Stimulated activated CD4-positive, alpha-beta T cell treated with anti-CD3 and anti-CD28 coated beads, Interleukin-4, amount 100 ng/mL, for 4 hours (primary cell): Measurements from ENCODE around the gene SPRED1.

Experiments used
- DNase-seq, 2 experiments: peaks; one replicate each; pipeline ENCODE4 v3.0.0-alpha.2; 2020

SPRED1 gene

GRCh38 chr15:38285456-38285855 is 32.8 kb downstream of the SPRED1 start:
- no peak for DNase-seq

GRCh38 chr15:38294126-38294525 is 41.5 kb downstream of the SPRED1 start:
- no peak for DNase-seq

GRCh38 chr15:38297623-38298388 is 45.2 kb downstream of the SPRED1 start:
- no peak for DNase-seq

- DNase-seq: no peak
Measured at GRCh38 chr15:38299216-38299615, 46.6 kb downstream of the SPRED1 start.

GRCh38 chr15:38300395-38300794 is 47.8 kb downstream of the SPRED1 start:
- DNase-seq: no peak

GRCh38 chr15:38304481-38304880 is 51.8 kb downstream of the SPRED1 start:
- DNase-seq: no peak

GRCh38 chr15:38307251-38307650 is 54.6 kb downstream of the SPRED1 start:
- DNase-seq: no peak

GRCh38 chr15:38307861-38308641 is 55.4 kb downstream of the SPRED1 start:
- no peak for DNase-seq

- DNase-seq: no peak
Measured at GRCh38 chr15:38308797-38309196, 56.2 kb downstream of the SPRED1 start.

GRCh38 chr15:38312190-38312589 is 59.6 kb downstream of the SPRED1 start:
- no peak for DNase-seq

GRCh38 chr15:38316311-38316710 is 63.7 kb downstream of the SPRED1 start:
- DNase-seq: no peak

GRCh38 chr15:38320181-38320580 is 67.5 kb downstream of the SPRED1 start:
- DNase-seq: no peak

- DNase-seq: no peak
Measured at GRCh38 chr15:38320866-38321265, 68.2 kb downstream of the SPRED1 start.

GRCh38 chr15:38323895-38324294 is 71.3 kb downstream of the SPRED1 start:
- DNase-seq: no peak

- no peak for DNase-seq
Measured at GRCh38 chr15:38324939-38325647, 72.5 kb downstream of the SPRED1 start.

- no peak for DNase-seq
Measured at GRCh38 chr15:38325648-38325990, 73.0 kb downstream of the SPRED1 start.

- DNase-seq: no peak
Measured at GRCh38 chr15:38332711-38333110, 80.1 kb downstream of the SPRED1 start.

GRCh38 chr15:38335116-38335515 is 82.5 kb downstream of the SPRED1 start:
- no peak for DNase-seq

- no peak for DNase-seq
Measured at GRCh38 chr15:38344351-38344750, 91.7 kb downstream of the SPRED1 start.

GRCh38 chr15:38349251-38349650 is 96.6 kb downstream of the SPRED1 start:
- no peak for DNase-seq

- no peak for DNase-seq
Measured at GRCh38 chr15:38351466-38351865, 98.8 kb downstream of the SPRED1 start.

- DNase-seq: peak; percentile 32 to 33
Measured at GRCh38 chr15:38354315-38354929, 101.8 kb downstream of the SPRED1 start.

- DNase-seq: no peak
Measured at GRCh38 chr15:38362355-38362754, 109.7 kb downstream of the SPRED1 start.
